Chondrocyte (in vitro differentiated cells): ENCODE measurements around the gene PGAM2. TPM values are rescaled to one million over a fixed set of nuclear protein-coding genes. Genes with fewer than 3 reads are reported as not detected.

Source experiments
- DNase-seq: peaks from one replicate; pipeline ENCODE4 v3.0.0; 2021; ENCODE audit warnings: mixed read lengths, low spot score
- H3K27ac Mint-ChIP-seq: one replicate; pipeline ENCODE4 v1.8.0; 2021; ENCODE audit warnings: mild to moderate bottlenecking, moderate library complexity, mixed read lengths; ENCODE audit not compliant: unreplicated experiment
- H3K27me3 Mint-ChIP-seq: 2 replicates; pipeline ENCODE4 v1.8.0; 2021; ENCODE audit warnings: low read depth, mixed read lengths
- H3K36me3 Mint-ChIP-seq: 2 replicates; pipeline ENCODE4 v1.8.0; 2021; ENCODE audit warnings: low read depth, mixed read lengths
- H3K4me1 Mint-ChIP-seq: 2 replicates; pipeline ENCODE4 v1.8.0; 2021; ENCODE audit warnings: low read depth, mild to moderate bottlenecking, mixed read lengths
- H3K4me3 Mint-ChIP-seq: one replicate; pipeline ENCODE4 v1.8.0; 2021; ENCODE audit warnings: mild to moderate bottlenecking, moderate library complexity, mixed read lengths; ENCODE audit not compliant: unreplicated experiment
- H3K9me3 Mint-ChIP-seq: 2 replicates; pipeline ENCODE4 v1.8.0; 2021; ENCODE audit warnings: low read depth, mixed read lengths
- long read RNA-seq: library from polyadenylated mRNA; stranded (forward); transcript quantifications from one replicate; pipeline ENCODE4 v2.0.0, GENCODE V29; 2021
- total RNA-seq: library from RNA; stranded (reverse); gene quantifications from 3 replicates; pipeline ENCODE4 v1.2.1, GENCODE V29; 2021
- TF ChIP-seq, protein P1 (sequence below): fragments of 200-600 bp; sonication (generic); IDR thresholded peaks from 2 replicates; pipeline ENCODE4 v1.5.0; 2021; ENCODE audit warnings: antibody characterized with exemption, mild to moderate bottlenecking, moderate library complexity

Gene PGAM2
- total RNA-seq: 0.25 to 0.41 TPM in 2 of 3 replicates, not detected in the other
- long read RNA-seq: 0 reads

DNA sequence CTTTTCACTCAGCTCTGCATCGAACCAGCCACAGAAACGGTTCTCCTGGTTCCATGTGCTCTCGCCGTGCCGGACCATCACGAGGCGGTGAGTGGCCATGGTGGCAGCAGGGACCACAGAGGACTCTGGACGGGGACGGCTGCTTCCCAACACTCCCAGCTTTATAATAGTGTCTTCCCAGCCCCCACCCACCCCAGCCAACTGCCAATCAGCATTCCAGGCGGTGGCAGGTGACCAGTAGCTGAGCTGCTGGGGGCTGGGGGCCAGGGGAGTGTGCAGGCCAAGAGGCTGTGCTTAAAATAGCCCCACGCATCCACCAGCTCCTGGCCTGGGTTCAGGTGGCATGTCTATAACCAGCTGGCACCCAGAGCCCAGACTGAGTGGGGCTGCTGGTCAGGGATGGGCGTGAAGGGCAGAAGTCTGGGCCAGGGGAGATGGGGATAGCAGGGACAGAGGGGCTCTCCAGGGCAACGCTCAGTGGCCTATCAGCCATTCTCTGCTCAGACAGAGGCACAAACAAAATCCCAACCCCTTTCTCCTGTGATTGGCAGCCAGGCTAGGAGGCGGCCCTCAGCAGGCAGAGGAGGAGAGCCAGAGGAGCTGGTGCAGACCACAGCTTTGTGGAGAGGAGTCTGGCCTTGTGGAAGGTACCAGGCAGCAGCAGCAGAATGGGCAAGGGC lies at the start of gene PGAM2:
Gene PGAM2 (minus strand): TSS at position 137 of the 680 bp plus-strand sequence. CDS start 38 bp downstream, at position 99.
- peaks cover 25% of the 10 kb centered on the region for H3K4me1 Mint-ChIP-seq
- TF ChIP-seq, protein P1, sequence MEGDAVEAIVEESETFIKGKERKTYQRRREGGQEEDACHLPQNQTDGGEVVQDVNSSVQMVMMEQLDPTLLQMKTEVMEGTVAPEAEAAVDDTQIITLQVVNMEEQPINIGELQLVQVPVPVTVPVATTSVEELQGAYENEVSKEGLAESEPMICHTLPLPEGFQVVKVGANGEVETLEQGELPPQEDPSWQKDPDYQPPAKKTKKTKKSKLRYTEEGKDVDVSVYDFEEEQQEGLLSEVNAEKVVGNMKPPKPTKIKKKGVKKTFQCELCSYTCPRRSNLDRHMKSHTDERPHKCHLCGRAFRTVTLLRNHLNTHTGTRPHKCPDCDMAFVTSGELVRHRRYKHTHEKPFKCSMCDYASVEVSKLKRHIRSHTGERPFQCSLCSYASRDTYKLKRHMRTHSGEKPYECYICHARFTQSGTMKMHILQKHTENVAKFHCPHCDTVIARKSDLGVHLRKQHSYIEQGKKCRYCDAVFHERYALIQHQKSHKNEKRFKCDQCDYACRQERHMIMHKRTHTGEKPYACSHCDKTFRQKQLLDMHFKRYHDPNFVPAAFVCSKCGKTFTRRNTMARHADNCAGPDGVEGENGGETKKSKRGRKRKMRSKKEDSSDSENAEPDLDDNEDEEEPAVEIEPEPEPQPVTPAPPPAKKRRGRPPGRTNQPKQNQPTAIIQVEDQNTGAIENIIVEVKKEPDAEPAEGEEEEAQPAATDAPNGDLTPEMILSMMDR: no peak
- no peak within 1 kb of the TSS for H3K4me3 Mint-ChIP-seq
- no peaks in the 10 kb centered on the region for H3K27me3 Mint-ChIP-seq
- H3K36me3 Mint-ChIP-seq: peaks cover 5% of the 10 kb centered on the region
- no peak within 1 kb of the TSS for H3K27ac Mint-ChIP-seq
- H3K9me3 Mint-ChIP-seq: no peaks in the 10 kb centered on the region
- DNase-seq: peak; percentile 57

DNA sequence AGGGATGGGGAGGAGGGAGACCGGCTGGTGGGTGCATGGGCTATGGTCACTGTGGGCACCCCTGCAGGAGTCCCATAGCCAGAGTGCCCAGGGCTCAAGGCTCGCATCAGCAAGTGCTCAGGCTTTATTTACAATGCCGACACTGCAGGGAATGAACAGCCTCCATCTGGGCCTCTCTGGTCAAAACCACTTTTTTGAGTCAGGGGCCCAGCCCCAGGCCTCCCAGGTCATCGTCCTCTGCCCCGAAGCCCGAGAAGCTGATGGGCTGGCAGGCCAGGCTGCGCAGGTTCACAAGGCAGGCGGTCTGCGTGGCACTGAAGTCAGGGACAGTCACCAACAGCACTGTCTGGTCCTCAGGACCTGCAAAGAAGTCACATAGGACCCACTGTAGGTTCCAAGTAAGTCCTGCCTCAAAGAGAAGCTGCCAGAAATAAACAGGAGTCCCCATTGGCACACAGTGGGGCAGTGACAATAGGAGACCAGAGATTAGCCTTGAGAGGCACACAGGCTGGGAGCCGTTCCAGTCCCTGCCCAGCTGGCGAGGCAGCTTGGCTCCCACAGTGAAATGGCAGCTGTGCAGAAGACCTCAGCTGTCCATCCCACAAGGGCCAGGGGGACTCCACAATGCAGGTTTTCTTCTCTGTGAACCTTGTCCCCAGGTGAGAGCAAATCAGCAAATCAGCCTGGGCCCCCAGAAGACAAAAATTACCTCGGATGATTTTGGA lies 49.4 kb upstream of the PGAM2 start:
- no peak for DNase-seq
- Mint-ChIP-seq H3K36me3 (peaks cover 18% of the 10 kb centered on the region), H3K9me3 (no peaks in the 10 kb centered on the region), H3K4me3 (no peak overlapping the region), H3K27ac (peak overlapping the region; percentile 12), H3K4me1 (peaks cover 9% of the 10 kb centered on the region), H3K27me3 (no peaks in the 10 kb centered on the region)
- TF ChIP-seq, protein P1: no peak

DNA sequence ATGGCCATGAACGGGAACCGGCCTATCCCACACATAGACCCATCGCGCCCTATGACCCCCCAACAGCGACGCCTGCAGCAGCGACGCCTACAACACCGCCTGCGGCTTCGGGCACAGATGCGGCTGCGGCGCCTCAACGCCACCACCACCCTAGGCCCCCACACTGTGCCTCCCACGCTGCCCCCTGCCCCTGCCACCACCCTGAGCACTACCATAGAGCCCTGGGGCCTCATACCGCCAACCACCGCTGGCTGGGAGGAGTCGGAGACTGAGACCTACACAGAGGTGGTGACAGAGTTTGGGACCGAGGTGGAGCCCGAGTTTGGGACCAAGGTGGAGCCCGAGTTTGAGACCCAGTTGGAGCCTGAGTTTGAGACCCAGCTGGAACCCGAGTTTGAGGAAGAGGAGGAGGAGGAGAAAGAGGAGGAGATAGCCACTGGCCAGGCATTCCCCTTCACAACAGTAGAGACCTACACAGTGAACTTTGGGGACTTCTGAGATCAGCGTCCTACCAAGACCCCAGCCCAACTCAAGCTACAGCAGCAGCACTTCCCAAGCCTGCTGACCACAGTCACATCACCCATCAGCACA lies 48.5 kb upstream of the PGAM2 start:
- TF ChIP-seq, protein P1: no peak
- no peak for DNase-seq
- no peak overlapping the region for H3K4me3 Mint-ChIP-seq
- peaks cover 17% of the 10 kb centered on the region for H3K36me3 Mint-ChIP-seq
- H3K4me1 Mint-ChIP-seq: peaks cover 9% of the 10 kb centered on the region
- H3K27ac Mint-ChIP-seq: no peak overlapping the region
- H3K27me3 Mint-ChIP-seq: no peaks in the 10 kb centered on the region
- no peaks in the 10 kb centered on the region for H3K9me3 Mint-ChIP-seq

DNA sequence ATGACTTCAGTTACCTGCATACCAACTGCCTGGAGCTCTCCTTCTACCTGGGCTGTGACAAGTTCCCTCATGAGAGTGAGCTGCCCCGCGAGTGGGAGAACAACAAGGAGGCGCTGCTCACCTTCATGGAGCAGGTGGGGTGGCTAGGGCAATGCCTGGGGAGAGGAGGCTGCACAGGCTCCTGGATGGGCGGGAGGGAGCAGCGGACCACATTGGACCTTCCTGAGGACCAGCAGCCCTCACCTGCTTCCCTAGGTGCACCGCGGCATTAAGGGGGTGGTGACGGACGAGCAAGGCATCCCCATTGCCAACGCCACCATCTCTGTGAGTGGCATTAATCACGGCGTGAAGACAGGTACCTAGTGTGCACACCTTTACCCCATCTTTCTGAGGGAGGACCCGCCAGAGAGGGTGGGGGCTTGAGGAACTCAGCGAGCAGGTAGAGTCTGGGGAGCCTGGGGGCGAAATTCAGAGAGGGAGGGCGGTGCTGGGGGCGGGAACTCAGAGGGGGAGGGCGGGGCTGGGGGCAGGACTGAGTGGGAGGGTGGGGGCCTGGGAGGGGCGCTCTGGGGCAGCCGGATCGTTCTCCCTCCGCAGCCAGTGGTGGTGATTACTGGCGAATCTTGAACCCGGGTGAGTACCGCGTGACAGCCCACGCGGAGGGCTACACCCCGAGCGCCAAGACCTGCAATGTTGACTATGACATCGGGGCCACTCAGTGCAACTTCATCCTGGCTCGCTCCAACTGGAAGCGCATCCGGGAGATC lies 47.8 kb upstream of the PGAM2 start:
- TF ChIP-seq, protein P1: no peak
- no peak overlapping the region for H3K4me3 Mint-ChIP-seq
- no peaks in the 10 kb centered on the region for H3K27me3 Mint-ChIP-seq
- H3K4me1 Mint-ChIP-seq: peaks cover 11% of the 10 kb centered on the region
- H3K9me3 Mint-ChIP-seq: no peaks in the 10 kb centered on the region
- peaks cover 16% of the 10 kb centered on the region for H3K36me3 Mint-ChIP-seq
- no peak overlapping the region for H3K27ac Mint-ChIP-seq
- no peak for DNase-seq
